Measurements from ENCODE around the gene KRT2. TPM values are rescaled to one million over a fixed set of nuclear protein-coding genes. Genes with fewer than 3 reads are reported as not detected.

KRT2 gene
- total RNA-seq, 1 experiment from 2014 or later, result not detected

GRCh38 chr12:52682381-52682660 lies 30.3 kb upstream of the KRT2 start:
- H3K4me3 ChIP-seq, result no peak overlapping the region
- CTCF ChIA-PET, result no interaction called here
- H2AFZ ChIP-seq, result no peak overlapping the region
- peaks cover 6% of the 10 kb centered on the region for H3K4me1 ChIP-seq (replicated peaks; ENCODE audit: insufficient read depth)
- H3K4me2 ChIP-seq, result no peak overlapping the region
- no peak for DNase-seq
- POLR2A ChIA-PET (ENCODE audit: unreplicated experiment), result no interaction called here
- no peaks in the 10 kb centered on the region for H3K27me3 ChIP-seq (ENCODE audit: insufficient read depth, low read depth)
- no peak for TF ChIP-seq EZH2 (IDR thresholded peaks at IDR 0.05; ENCODE audit: low read depth)
- TF ChIP-seq, protein P1, sequence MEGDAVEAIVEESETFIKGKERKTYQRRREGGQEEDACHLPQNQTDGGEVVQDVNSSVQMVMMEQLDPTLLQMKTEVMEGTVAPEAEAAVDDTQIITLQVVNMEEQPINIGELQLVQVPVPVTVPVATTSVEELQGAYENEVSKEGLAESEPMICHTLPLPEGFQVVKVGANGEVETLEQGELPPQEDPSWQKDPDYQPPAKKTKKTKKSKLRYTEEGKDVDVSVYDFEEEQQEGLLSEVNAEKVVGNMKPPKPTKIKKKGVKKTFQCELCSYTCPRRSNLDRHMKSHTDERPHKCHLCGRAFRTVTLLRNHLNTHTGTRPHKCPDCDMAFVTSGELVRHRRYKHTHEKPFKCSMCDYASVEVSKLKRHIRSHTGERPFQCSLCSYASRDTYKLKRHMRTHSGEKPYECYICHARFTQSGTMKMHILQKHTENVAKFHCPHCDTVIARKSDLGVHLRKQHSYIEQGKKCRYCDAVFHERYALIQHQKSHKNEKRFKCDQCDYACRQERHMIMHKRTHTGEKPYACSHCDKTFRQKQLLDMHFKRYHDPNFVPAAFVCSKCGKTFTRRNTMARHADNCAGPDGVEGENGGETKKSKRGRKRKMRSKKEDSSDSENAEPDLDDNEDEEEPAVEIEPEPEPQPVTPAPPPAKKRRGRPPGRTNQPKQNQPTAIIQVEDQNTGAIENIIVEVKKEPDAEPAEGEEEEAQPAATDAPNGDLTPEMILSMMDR (conservative IDR thresholded peaks at IDR 0.05), result no peak
- H3K9me3 ChIP-seq (ENCODE audit: insufficient read depth, low read depth), result no peaks in the 10 kb centered on the region
- no TSS peak for BruUV-seq (replicated peaks)
- peaks cover 2% of the 10 kb centered on the region; the same call in 1 of the 2 replicates for H3F3A ChIP-seq (ENCODE audit: insufficient read depth, low read depth)
- intact Hi-C loops (cut with micrococcal nuclease; ENCODE audit: unreplicated experiment), result no loop called here
- H3K36me3 ChIP-seq (ENCODE audit: low read depth), result no peaks in the 10 kb centered on the region
- no peaks in the 10 kb centered on the region for H3K79me2 ChIP-seq (ENCODE audit: low read depth)
- H4K20me1 ChIP-seq (ENCODE audit: insufficient read depth), result no peaks in the 10 kb centered on the region
- no peak overlapping the region for H3K27ac ChIP-seq
- H3K9me2 ChIP-seq (ENCODE audit: insufficient read depth), result no peaks in the 10 kb centered on the region

DNA sequence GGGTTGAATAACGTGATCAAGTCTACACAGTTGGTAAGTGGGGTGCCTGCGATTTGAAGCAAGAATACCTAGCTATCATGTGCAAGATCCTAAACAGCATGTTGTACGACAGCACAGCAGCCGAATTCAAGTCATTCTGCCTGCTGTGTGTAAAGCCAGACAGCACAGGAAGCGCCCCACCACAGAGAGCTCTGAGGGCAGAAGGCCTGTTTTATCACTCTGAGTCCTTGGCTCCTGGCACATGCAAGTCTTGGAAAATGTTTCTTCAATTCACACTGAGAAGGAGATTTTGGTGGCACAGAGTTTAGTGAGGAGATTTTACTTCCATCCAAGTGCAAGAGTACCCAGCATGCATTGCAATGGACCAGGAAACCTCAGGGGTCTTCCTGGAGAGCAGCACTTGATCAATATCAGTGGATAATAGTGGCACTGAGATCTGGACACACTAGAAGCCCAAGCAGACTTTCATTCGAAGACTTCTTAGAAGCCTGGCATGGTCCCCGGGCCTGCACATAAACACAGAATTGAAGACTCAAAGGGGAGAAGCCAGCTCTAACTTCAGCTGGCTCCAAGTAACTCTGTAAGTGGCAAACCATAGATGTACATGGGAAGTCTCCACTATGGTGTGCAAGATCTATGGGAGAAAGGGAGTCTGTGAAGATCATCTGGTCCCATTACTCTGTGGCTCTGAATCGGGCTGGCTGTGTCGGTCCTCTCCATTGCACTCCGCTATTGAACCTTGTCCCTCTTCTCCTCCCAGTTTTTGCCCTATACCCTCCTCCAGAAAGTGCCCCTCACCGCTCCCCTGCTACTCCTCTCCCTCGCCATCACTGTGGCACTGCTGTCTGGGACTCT lies 29.7 kb upstream of the KRT2 start:
- Histone ChIP-seq H3K4me3 (no peak overlapping the region), H3K27me3 (ENCODE audit: insufficient read depth, low read depth) (no peaks in the 10 kb centered on the region), H2AFZ (no peak overlapping the region), H3K79me2 (ENCODE audit: low read depth) (no peaks in the 10 kb centered on the region), H3K27ac (no peak overlapping the region), H3K9me3 (ENCODE audit: insufficient read depth, low read depth) (no peaks in the 10 kb centered on the region), H3K4me1 (replicated peaks; ENCODE audit: insufficient read depth) (no peaks in the 10 kb centered on the region), H3K4me2 (no peak overlapping the region), H4K20me1 (ENCODE audit: insufficient read depth) (no peaks in the 10 kb centered on the region), H3F3A (ENCODE audit: insufficient read depth, low read depth) (no peaks in the 10 kb centered on the region), H3K9me2 (ENCODE audit: insufficient read depth) (no peaks in the 10 kb centered on the region), H3K36me3 (ENCODE audit: low read depth) (no peaks in the 10 kb centered on the region)
- no TSS peak for BruUV-seq (replicated peaks)
- DNase-seq, result no peak
- ChIA-PET CTCF (no interaction called here), POLR2A (ENCODE audit: unreplicated experiment) (no interaction called here)
- intact Hi-C loops (cut with micrococcal nuclease; ENCODE audit: unreplicated experiment), result no loop called here
- no peak for TF ChIP-seq EZH2 (IDR thresholded peaks at IDR 0.05; ENCODE audit: low read depth)
- TF ChIP-seq, protein P1 (conservative IDR thresholded peaks at IDR 0.05), result no peak

DNA sequence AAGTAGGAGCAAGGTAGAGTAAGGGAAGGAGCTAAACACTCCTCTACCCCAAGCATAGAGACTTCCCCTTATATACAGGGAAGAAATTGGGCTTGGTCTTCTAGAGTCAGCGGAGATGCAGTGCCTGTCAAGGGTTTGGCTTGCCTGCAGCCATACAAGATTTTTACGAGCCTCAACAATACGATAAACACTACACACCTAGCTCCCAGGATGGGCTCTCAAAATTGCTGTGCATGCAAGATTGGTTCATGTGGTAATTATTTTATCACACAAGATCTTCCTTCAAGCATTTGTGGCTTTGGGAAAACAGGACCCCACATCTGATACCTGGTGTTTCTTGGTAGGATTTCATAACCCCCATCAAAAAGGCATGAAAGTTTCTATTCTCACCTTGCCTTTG lies 28.4 kb upstream of the KRT2 start, which contains the start of gene KRT1:
TSS of gene KRT1 (minus strand) at position 45 of the 400 bp plus-strand sequence. CDS start 59 bp downstream, outside the sequence.
- no peak within 1 kb of the TSS for H2AFZ ChIP-seq
- H3K36me3 ChIP-seq (ENCODE audit: low read depth), result no peaks in the 10 kb centered on the region

More for the DNA sequence above, 28.4 kb upstream of the KRT2 start, which contains the start of gene KRT1:
- DNase-seq, result no peak
- TF ChIP-seq, protein P1 (conservative IDR thresholded peaks at IDR 0.05), result no peak
- no peak for TF ChIP-seq EZH2 (IDR thresholded peaks at IDR 0.05; ENCODE audit: low read depth)
- no peak within 1 kb of the TSS for H3K27ac ChIP-seq
- ChIA-PET POLR2A (ENCODE audit: unreplicated experiment) (no interaction called here), CTCF (no interaction called here)
- no peaks in the 10 kb centered on the region for H3F3A ChIP-seq (ENCODE audit: insufficient read depth, low read depth)
- intact Hi-C loops (cut with micrococcal nuclease; ENCODE audit: unreplicated experiment), result no loop called here
- no peaks in the 10 kb centered on the region for H3K27me3 ChIP-seq (ENCODE audit: insufficient read depth, low read depth)
- H3K79me2 ChIP-seq (ENCODE audit: low read depth), result no peaks in the 10 kb centered on the region
- H3K4me1 ChIP-seq (replicated peaks; ENCODE audit: insufficient read depth), result no peaks in the 10 kb centered on the region
- no peak within 1 kb of the TSS for H3K4me3 ChIP-seq
- H3K9me2 ChIP-seq (ENCODE audit: insufficient read depth), result no peaks in the 10 kb centered on the region
- no peaks in the 10 kb centered on the region for H4K20me1 ChIP-seq (ENCODE audit: insufficient read depth)
- H3K4me2 ChIP-seq, result no peak within 1 kb of the TSS
- no peaks in the 10 kb centered on the region for H3K9me3 ChIP-seq (ENCODE audit: insufficient read depth, low read depth)
- no TSS peak for BruUV-seq (replicated peaks)
